ENCODE measurements around the gene MEGF6.

- TF ChIP-seq POLR2AphosphoS5 (IDR thresholded peaks at IDR 0.05; ENCODE audit: borderline replicate concordance, low read depth, low read length): no peak
- TF ChIP-seq EZH2 (IDR thresholded peaks at IDR 0.05): no peak
- no peak for TF ChIP-seq FOXP2 (optimal IDR thresholded peaks at IDR 0.05; ENCODE audit: control extremely low read depth, extremely low read length, insufficient read depth)
These were observed 95.4 kb downstream of the MEGF6 start for GRCh38 chr1:3515774-3516480.
